Astrocyte of the cerebellum (primary cell): ENCODE results near the gene ACOT7.
"Not testable (repeated sequence)": the region's sequence is repeated elsewhere in the genome, so short reads cannot be mapped to it uniquely, and the experiment has no call there.

ENCODE experiments used
- DNase-seq: peaks from one replicate; pipeline ENCODE4 v3.0.0-alpha.2; 2011; ENCODE audit warnings: low read depth
- H3K4me3 ChIP-seq: 2 replicates; pipeline ENCODE4 v1.5.1; 2011; ENCODE audit warnings: mild to moderate bottlenecking, low read depth, low read length, moderate library complexity
- in situ Hi-C: cut with HindIII; loops from 2 replicates; pipeline ENCODE4 v1.10.0; 2017; ENCODE audit warnings: low sequenced_read_pairs
- TF ChIP-seq, protein P1 (sequence below): IDR thresholded peaks from 2 replicates; pipeline ENCODE4 v1.5.1; 2012; ENCODE audit warnings: low read length, low read depth, moderate library complexity, mild to moderate bottlenecking; ENCODE audit errors: missing control alignments

ACOT7 gene

GRCh38 chr1:6221210-6221784 is 172.3 kb downstream of the ACOT7 start:
- H3K4me3 ChIP-seq = no peak overlapping the region
- in situ Hi-C loops = no loop called here
- DNase-seq = no peak
- TF ChIP-seq, protein P1, sequence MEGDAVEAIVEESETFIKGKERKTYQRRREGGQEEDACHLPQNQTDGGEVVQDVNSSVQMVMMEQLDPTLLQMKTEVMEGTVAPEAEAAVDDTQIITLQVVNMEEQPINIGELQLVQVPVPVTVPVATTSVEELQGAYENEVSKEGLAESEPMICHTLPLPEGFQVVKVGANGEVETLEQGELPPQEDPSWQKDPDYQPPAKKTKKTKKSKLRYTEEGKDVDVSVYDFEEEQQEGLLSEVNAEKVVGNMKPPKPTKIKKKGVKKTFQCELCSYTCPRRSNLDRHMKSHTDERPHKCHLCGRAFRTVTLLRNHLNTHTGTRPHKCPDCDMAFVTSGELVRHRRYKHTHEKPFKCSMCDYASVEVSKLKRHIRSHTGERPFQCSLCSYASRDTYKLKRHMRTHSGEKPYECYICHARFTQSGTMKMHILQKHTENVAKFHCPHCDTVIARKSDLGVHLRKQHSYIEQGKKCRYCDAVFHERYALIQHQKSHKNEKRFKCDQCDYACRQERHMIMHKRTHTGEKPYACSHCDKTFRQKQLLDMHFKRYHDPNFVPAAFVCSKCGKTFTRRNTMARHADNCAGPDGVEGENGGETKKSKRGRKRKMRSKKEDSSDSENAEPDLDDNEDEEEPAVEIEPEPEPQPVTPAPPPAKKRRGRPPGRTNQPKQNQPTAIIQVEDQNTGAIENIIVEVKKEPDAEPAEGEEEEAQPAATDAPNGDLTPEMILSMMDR = no peak

GRCh38 chr1:6220236-6220635 is 173.3 kb downstream of the ACOT7 start:
- in situ Hi-C loops = no loop called here
- no peak overlapping the region for H3K4me3 ChIP-seq
- TF ChIP-seq, protein P1 = no peak
- no peak for DNase-seq

DNA sequence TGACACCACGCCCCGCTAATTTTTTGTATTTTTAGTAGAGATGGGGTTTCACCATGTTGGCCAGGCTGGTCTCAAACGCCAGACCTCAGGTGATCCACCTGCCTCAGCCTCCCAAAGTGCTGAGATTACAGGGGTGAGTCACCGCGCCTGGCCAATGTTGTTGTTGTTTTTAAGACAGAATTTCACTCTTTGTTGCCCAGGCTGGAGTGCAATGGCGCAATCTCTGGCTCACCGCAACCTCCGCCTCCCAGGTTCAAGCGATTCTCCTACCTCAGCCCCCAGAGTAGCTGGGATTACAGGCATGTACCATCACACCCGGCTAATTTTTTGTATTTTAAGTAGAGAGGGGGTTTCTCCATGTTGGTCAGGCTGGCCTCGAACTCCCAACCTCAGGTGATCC is 173.9 kb downstream of the ACOT7 start:
- H3K4me3 ChIP-seq, in situ Hi-C loops, DNase-seq: not testable (repeated sequence)

- TF ChIP-seq, protein P1 = no peak
- no peak for DNase-seq
- no peak overlapping the region for H3K4me3 ChIP-seq
- in situ Hi-C loops = no loop called here
These were observed 175.0 kb downstream of the ACOT7 start for GRCh38 chr1:6218375-6219164.
